ENCODE measurements around the gene NAA38.

The NAA38 gene

GRCh38 chr17:7856811-7857712 lies at the start of gene NAA38:
NAA38 (minus strand) TSS chr17:7857559; CDS start chr17:7857463, 96 bp downstream.
- peaks cover 17% of the 10 kb centered on the region for H3K79me2 ChIP-seq (ENCODE audit: low read length)
- no peaks in the 10 kb centered on the region for H3K27me3 ChIP-seq (ENCODE audit: low read depth, low read length)
- H3K4me3 ChIP-seq (ENCODE audit: low read length): peak within 1 kb of the TSS; percentile 90
- H3K36me3 ChIP-seq (replicated peaks; ENCODE audit: low read depth, low read length): peaks cover 20% of the 10 kb centered on the region
- peak within 1 kb of the TSS; percentile 93 for H2AFZ ChIP-seq (ENCODE audit: low read depth, low read length)
- peaks cover 16% of the 10 kb centered on the region for H3K4me1 ChIP-seq (ENCODE audit: low read length)
- peak within 1 kb of the TSS; percentile 96 for H3K4me2 ChIP-seq (ENCODE audit: low read length)
- H3K27ac ChIP-seq (ENCODE audit: low read length): peak within 1 kb of the TSS; percentile 92
- TF ChIP-seq CTCF (IDR thresholded peaks at IDR 0.05; ENCODE audit: low read depth, low read length) (peak; percentile 32), EZH2phosphoT487 (IDR thresholded peaks at IDR 0.05; ENCODE audit: low read depth) (no peak)
- peaks cover 5% of the 10 kb centered on the region; the same call in 1 of the 2 replicates for H4K20me1 ChIP-seq (ENCODE audit: insufficient read depth, low read length)
- no peaks in the 10 kb centered on the region for H3K9me3 ChIP-seq (ENCODE audit: insufficient read depth, low read length)
- H3K9ac ChIP-seq (ENCODE audit: low read length): peak within 1 kb of the TSS; percentile 90

GRCh38 chr17:7903154-7904103 lies 46.1 kb upstream of the NAA38 start:
- H3K27ac ChIP-seq (ENCODE audit: low read length): no peak overlapping the region
- no peaks in the 10 kb centered on the region for H4K20me1 ChIP-seq (ENCODE audit: insufficient read depth, low read length)
- no peak for TF ChIP-seq CTCF (IDR thresholded peaks at IDR 0.05; ENCODE audit: low read depth, low read length)
- TF ChIP-seq EZH2phosphoT487 (IDR thresholded peaks at IDR 0.05; ENCODE audit: low read depth): no peak
- H3K9ac ChIP-seq (ENCODE audit: low read length): no peak overlapping the region
- H3K4me1 ChIP-seq (ENCODE audit: low read length): no peaks in the 10 kb centered on the region
- no peaks in the 10 kb centered on the region for H3K27me3 ChIP-seq (ENCODE audit: low read depth, low read length)
- no peak overlapping the region for H3K4me3 ChIP-seq (ENCODE audit: low read length)
- H3K4me2 ChIP-seq (ENCODE audit: low read length): no peak overlapping the region
- no peak overlapping the region for H2AFZ ChIP-seq (ENCODE audit: low read depth, low read length)
- no peaks in the 10 kb centered on the region for H3K79me2 ChIP-seq (ENCODE audit: low read length)
- H3K9me3 ChIP-seq (ENCODE audit: insufficient read depth, low read length): no peaks in the 10 kb centered on the region
- H3K36me3 ChIP-seq (replicated peaks; ENCODE audit: low read depth, low read length): peaks cover 24% of the 10 kb centered on the region

GRCh38 chr17:7897773-7898172 lies 40.4 kb upstream of the NAA38 start:
- H4K20me1 ChIP-seq (ENCODE audit: insufficient read depth, low read length): no peaks in the 10 kb centered on the region
- H3K36me3 ChIP-seq (replicated peaks; ENCODE audit: low read depth, low read length): peaks cover 38% of the 10 kb centered on the region
- H3K9me3 ChIP-seq (ENCODE audit: insufficient read depth, low read length): no peaks in the 10 kb centered on the region
- H3K79me2 ChIP-seq (ENCODE audit: low read length): no peaks in the 10 kb centered on the region
- no peaks in the 10 kb centered on the region for H3K4me1 ChIP-seq (ENCODE audit: low read length)
- H3K9ac ChIP-seq (ENCODE audit: low read length): no peak overlapping the region
- H3K4me3 ChIP-seq (ENCODE audit: low read length): no peak overlapping the region
- no peaks in the 10 kb centered on the region for H3K27me3 ChIP-seq (ENCODE audit: low read depth, low read length)
- TF ChIP-seq EZH2phosphoT487 (IDR thresholded peaks at IDR 0.05; ENCODE audit: low read depth) (no peak), CTCF (IDR thresholded peaks at IDR 0.05; ENCODE audit: low read depth, low read length) (no peak)
- no peak overlapping the region for H3K4me2 ChIP-seq (ENCODE audit: low read length)
- no peak overlapping the region for H3K27ac ChIP-seq (ENCODE audit: low read length)
- no peak overlapping the region for H2AFZ ChIP-seq (ENCODE audit: low read depth, low read length)

- no peaks in the 10 kb centered on the region for H3K4me1 ChIP-seq (ENCODE audit: low read length)
- H3K27me3 ChIP-seq (ENCODE audit: low read depth, low read length): no peaks in the 10 kb centered on the region
- peaks cover 38% of the 10 kb centered on the region for H3K36me3 ChIP-seq (replicated peaks; ENCODE audit: low read depth, low read length)
- no peak overlapping the region for H2AFZ ChIP-seq (ENCODE audit: low read depth, low read length)
- H3K4me3 ChIP-seq (ENCODE audit: low read length): no peak overlapping the region
- no peak overlapping the region for H3K4me2 ChIP-seq (ENCODE audit: low read length)
- TF ChIP-seq CTCF (IDR thresholded peaks at IDR 0.05; ENCODE audit: low read depth, low read length): no peak
- TF ChIP-seq EZH2phosphoT487 (IDR thresholded peaks at IDR 0.05; ENCODE audit: low read depth): no peak
- no peaks in the 10 kb centered on the region for H4K20me1 ChIP-seq (ENCODE audit: insufficient read depth, low read length)
- H3K9me3 ChIP-seq (ENCODE audit: insufficient read depth, low read length): no peaks in the 10 kb centered on the region
- no peak overlapping the region for H3K9ac ChIP-seq (ENCODE audit: low read length)
- no peaks in the 10 kb centered on the region for H3K79me2 ChIP-seq (ENCODE audit: low read length)
- H3K27ac ChIP-seq (ENCODE audit: low read length): no peak overlapping the region
These were observed 39.7 kb upstream of the NAA38 start for GRCh38 chr17:7897090-7897489.
